ENCODE measurements around the gene PRPF39.

The PRPF39 gene

GRCh38 chr14:45038256-45038655 lies 45.7 kb upstream of the PRPF39 start:
- no peak for ATAC-seq
- TF ChIP-seq SNAI2 (CRISPR knock-in tag; IDR thresholded peaks at IDR 0.05) (no peak), ZFP3 (CRISPR knock-in tag; IDR thresholded peaks at IDR 0.05) (no peak), ESRRG (CRISPR knock-in tag; IDR thresholded peaks at IDR 0.05) (no peak), BACH2 (CRISPR knock-in tag; IDR thresholded peaks at IDR 0.05; ENCODE audit: borderline replicate concordance) (no peak), PATZ1 (CRISPR knock-in tag; IDR thresholded peaks at IDR 0.05; ENCODE audit: borderline replicate concordance) (no peak), ARNTL (CRISPR knock-in tag; IDR thresholded peaks at IDR 0.05; ENCODE audit: borderline replicate concordance, low read depth) (no peak), CREB5 (CRISPR knock-in tag; IDR thresholded peaks at IDR 0.05; ENCODE audit: low read depth) (no peak)
- TF ChIP-seq, protein P1, sequence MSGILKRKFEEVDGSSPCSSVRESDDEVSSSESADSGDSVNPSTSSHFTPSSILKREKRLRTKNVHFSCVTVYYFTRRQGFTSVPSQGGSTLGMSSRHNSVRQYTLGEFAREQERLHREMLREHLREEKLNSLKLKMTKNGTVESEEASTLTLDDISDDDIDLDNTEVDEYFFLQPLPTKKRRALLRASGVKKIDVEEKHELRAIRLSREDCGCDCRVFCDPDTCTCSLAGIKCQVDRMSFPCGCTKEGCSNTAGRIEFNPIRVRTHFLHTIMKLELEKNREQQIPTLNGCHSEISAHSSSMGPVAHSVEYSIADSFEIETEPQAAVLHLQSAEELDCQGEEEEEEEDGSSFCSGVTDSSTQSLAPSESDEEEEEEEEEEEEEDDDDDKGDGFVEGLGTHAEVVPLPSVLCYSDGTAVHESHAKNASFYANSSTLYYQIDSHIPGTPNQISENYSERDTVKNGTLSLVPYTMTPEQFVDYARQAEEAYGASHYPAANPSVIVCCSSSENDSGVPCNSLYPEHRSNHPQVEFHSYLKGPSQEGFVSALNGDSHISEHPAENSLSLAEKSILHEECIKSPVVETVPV (CRISPR knock-in tag; IDR thresholded peaks at IDR 0.05): no peak

DNA sequence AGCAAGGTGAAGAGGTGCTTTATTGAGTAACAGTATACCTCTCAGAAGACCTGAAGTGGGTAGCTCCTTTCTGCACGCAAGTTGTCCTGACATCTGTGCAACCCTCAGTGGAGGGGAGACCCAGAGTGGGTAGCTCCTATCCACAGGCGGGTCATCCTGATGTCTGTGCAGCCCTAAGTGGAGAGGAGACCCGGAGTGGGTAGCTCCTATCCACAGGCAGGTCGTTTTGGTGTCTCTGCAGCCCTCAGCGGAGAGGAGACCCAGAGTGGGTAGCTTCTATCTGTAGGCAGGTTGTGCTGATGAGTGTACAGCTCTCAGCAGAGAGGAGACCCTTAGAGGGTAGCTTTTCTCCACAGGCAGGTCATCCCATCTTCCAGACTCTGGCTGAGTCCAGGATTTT lies 45.1 kb upstream of the PRPF39 start:
- no peak for ATAC-seq
- no peak for TF ChIP-seq TCF4 (CRISPR knock-in tag; IDR thresholded peaks at IDR 0.05; ENCODE audit: borderline replicate concordance)
- no peak for TF ChIP-seq TOX (CRISPR knock-in tag; IDR thresholded peaks at IDR 0.05; ENCODE audit: borderline replicate concordance)
- TF ChIP-seq ZNF565 (CRISPR knock-in tag; conservative IDR thresholded peaks at IDR 0.05; ENCODE audit: low read depth): no peak
- no peak for TF ChIP-seq ZFP3 (CRISPR knock-in tag; IDR thresholded peaks at IDR 0.05)
- no peak for TF ChIP-seq GLIS3 (CRISPR knock-in tag; IDR thresholded peaks at IDR 0.05)
- TF ChIP-seq CSDC2 (CRISPR knock-in tag; IDR thresholded peaks at IDR 0.05): no peak
- TF ChIP-seq, protein P1 (CRISPR knock-in tag; IDR thresholded peaks at IDR 0.05): no peak
- no peak for TF ChIP-seq TSHZ2 (CRISPR knock-in tag; IDR thresholded peaks at IDR 0.05)
- TF ChIP-seq ISL1 (CRISPR knock-in tag; IDR thresholded peaks at IDR 0.05): no peak

- TF ChIP-seq SNAI2 (CRISPR knock-in tag; IDR thresholded peaks at IDR 0.05) (no peak), ARNTL (CRISPR knock-in tag; IDR thresholded peaks at IDR 0.05; ENCODE audit: borderline replicate concordance, low read depth) (no peak), ZFP30 (CRISPR knock-in tag; IDR thresholded peaks at IDR 0.05) (no peak), GLIS3 (CRISPR knock-in tag; IDR thresholded peaks at IDR 0.05) (no peak), POU6F1 (CRISPR knock-in tag; IDR thresholded peaks at IDR 0.05; ENCODE audit: borderline replicate concordance, low read depth) (no peak), TCF4 (CRISPR knock-in tag; IDR thresholded peaks at IDR 0.05; ENCODE audit: borderline replicate concordance) (no peak), OSR1 (CRISPR knock-in tag; IDR thresholded peaks at IDR 0.05) (no peak)
- TF ChIP-seq, protein P1 (CRISPR knock-in tag; IDR thresholded peaks at IDR 0.05): no peak
- no peak for ATAC-seq
Observed at GRCh38 chr14:45039390-45039789, 44.5 kb upstream of the PRPF39 start.

Data from SK-N-SH treated with all-trans-retinoic acid at 6 μM for 48 hours (cell line).